Measurements from ENCODE around the gene B4GALT5.

- TF ChIP-seq CTCF (optimal IDR thresholded peaks at IDR 0.05 in 1 of 3, IDR thresholded peaks at IDR 0.05 in 1 of 3, conservative IDR thresholded peaks at IDR 0.05 in 1 of 3; ENCODE audit: extremely low read depth in 1 of 3, insufficient read depth in 2 of 3, low read length in 3 of 3) (no peak), EZH2 (IDR thresholded peaks at IDR 0.05; ENCODE audit: low read length) (no peak)
Observed at GRCh38 chr20:49657118-49657901, 56.4 kb downstream of the B4GALT5 start.
